Spinal cord (tissue), 10 donors: ENCODE results near the gene METTL14. TPM values are rescaled to one million over a fixed set of nuclear protein-coding genes. Genes with fewer than 3 reads are reported as not detected.

ENCODE experiments used
- DNase-seq, 6 donors: peaks; one replicate each; pipeline versions ENCODE4 v3.0.0 to v3.0.0-alpha.2; 2013 to 2015; ENCODE audit warnings: low spot score in 6 of 6, low read depth in 4 of 6
- H3K27ac ChIP-seq: one replicate; pipeline ENCODE4 v1.5.1; 2013; ENCODE audit warnings: low read depth, low read length, control low read depth
- H3K27me3 ChIP-seq: one replicate; pipeline ENCODE4 v1.6.1; 2013; ENCODE audit warnings: low read length; ENCODE audit not compliant: control insufficient read depth, insufficient read depth
- H3K36me3 ChIP-seq: one replicate; pipeline ENCODE4 v1.6.1; 2013; ENCODE audit warnings: low read length; ENCODE audit not compliant: control insufficient read depth, insufficient read depth
- H3K4me1 ChIP-seq: one replicate; pipeline ENCODE4 v1.6.1; 2013; ENCODE audit warnings: low read length; ENCODE audit not compliant: control insufficient read depth, insufficient read depth
- H3K4me3 ChIP-seq: one replicate; pipeline ENCODE4 v1.5.1; 2013; ENCODE audit warnings: low read depth, low read length, control low read depth
- H3K9me3 ChIP-seq: one replicate; pipeline ENCODE4 v1.6.1; 2013; ENCODE audit warnings: low read length; ENCODE audit not compliant: control insufficient read depth, insufficient read depth
- WGBS: methylation state at CpG from one replicate; pipeline ENCODE4 v1.1.5; 2013; ENCODE audit warnings: missing lambda C conversion rate; ENCODE audit not compliant: insufficient coverage; 5-methylcytosine and 5-hydroxymethylcytosine counted together
- polyA plus RNA-seq, 2 donors: library from polyadenylated mRNA; unstranded; fragments of 120-200 nt; gene quantifications; one replicate each; pipeline ENCODE4 v1.2.1, GENCODE V29; 2013; ENCODE audit not compliant: insufficient read length in 2 of 2
- total RNA-seq, 2 donors: library from RNA; depleted of rRNA in 1 of 2; stranded (reverse); fragments of 120-200 nt in 1 of 2; fragments of >200 nt in 1 of 2; gene quantifications; one replicate each; pipeline versions ENCODE4 v1.2.3 to v1.2.4, GENCODE V29; 2013 to 2014
- donor health status: healthy.

The METTL14 gene
- total and polyA plus RNA-seq, 4 donors = 15.6 to 40.8 (median 33.0) TPM

DNA sequence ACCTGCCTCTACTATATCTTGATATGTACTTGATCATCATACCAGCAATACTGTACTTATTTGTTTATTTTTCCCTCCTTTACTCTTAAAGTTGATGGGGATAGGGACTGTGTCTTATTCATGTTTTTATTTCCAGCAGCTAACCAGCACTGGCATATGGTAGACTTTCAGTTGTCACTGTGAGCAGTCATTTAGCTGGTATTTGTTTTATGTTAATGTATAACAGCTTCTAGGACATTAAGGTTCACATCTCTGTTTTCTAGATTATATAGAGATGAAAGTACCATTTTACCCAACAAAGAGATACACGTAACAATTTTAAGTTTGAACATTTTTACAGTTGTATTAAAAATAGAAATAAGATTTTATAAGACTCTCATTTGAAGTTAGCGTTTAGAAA lies 17.9 kb downstream of the METTL14 start:
- WGBS = no CpG with 5 or more reads among the region's 2 CpGs
- peaks cover 18% of the 10 kb centered on the region for H3K36me3 ChIP-seq
- DNase-seq = no peak

GRCh38 chr4:118711052-118711451 lies 25.9 kb downstream of the METTL14 start:
- WGBS = no CpG with 5 or more reads among the region's 2 CpGs
- no peaks in the 10 kb centered on the region for H3K4me1 ChIP-seq
- DNase-seq = no peak
- H3K27ac ChIP-seq = no peak overlapping the region
- no peaks in the 10 kb centered on the region for H3K9me3 ChIP-seq
- H3K27me3 ChIP-seq = no peaks in the 10 kb centered on the region
- no peak overlapping the region for H3K4me3 ChIP-seq
- peaks cover 7% of the 10 kb centered on the region for H3K36me3 ChIP-seq

More for the DNA sequence above, 17.9 kb downstream of the METTL14 start:
- Histone ChIP-seq H3K9me3 (no peaks in the 10 kb centered on the region), H3K4me3 (no peak overlapping the region), H3K27ac (no peak overlapping the region), H3K27me3 (no peaks in the 10 kb centered on the region), H3K4me1 (no peaks in the 10 kb centered on the region)

- DNase-seq = no peak
- no peaks in the 10 kb centered on the region for H3K4me1 ChIP-seq
- H3K4me3 ChIP-seq = no peak overlapping the region
- H3K27me3 ChIP-seq = no peaks in the 10 kb centered on the region
- WGBS = 67% methylated on average over 1 of the region's 1 CpG
- peaks cover 5% of the 10 kb centered on the region for H3K36me3 ChIP-seq
- no peak overlapping the region for H3K27ac ChIP-seq
- no peaks in the 10 kb centered on the region for H3K9me3 ChIP-seq
Observed at GRCh38 chr4:118712872-118713271, 27.7 kb downstream of the METTL14 start.

- Histone ChIP-seq H3K4me3 (no peak overlapping the region), H3K27me3 (no peaks in the 10 kb centered on the region), H3K4me1 (no peaks in the 10 kb centered on the region), H3K9me3 (no peaks in the 10 kb centered on the region), H3K36me3 (peaks cover 4% of the 10 kb centered on the region), H3K27ac (no peak overlapping the region)
- no peak for DNase-seq
- WGBS = 100% methylated on average over 1 of the region's 4 CpGs
Observed at GRCh38 chr4:118714682-118715081, 29.5 kb downstream of the METTL14 start.

DNA sequence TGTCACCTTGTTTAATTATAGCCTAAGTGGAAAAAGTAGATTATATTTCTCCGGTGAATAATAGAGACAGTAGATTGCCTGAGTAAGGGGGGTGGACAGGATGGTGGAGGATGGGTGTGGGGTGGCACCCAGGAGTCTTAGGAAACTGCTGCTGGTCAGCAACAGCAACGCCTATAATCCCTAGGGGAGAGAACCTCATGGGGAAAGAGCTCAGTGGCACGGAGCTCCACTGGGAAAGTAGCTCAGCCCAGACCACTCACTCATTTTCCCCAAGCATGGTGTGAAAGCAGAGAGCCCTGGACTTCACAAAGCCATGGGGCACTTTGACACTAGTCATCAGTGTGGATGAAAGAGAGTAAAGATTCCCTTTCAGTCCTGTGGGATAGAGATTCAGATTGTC lies 31.1 kb downstream of the METTL14 start:
- no peak overlapping the region for H3K4me3 ChIP-seq
- H3K27ac ChIP-seq = no peak overlapping the region
- no peaks in the 10 kb centered on the region for H3K9me3 ChIP-seq
- H3K36me3 ChIP-seq = no peaks in the 10 kb centered on the region
- WGBS = 73% methylated on average over 3 of the region's 3 CpGs
- DNase-seq = no peak
- H3K4me1 ChIP-seq = no peaks in the 10 kb centered on the region
- no peaks in the 10 kb centered on the region for H3K27me3 ChIP-seq

DNA sequence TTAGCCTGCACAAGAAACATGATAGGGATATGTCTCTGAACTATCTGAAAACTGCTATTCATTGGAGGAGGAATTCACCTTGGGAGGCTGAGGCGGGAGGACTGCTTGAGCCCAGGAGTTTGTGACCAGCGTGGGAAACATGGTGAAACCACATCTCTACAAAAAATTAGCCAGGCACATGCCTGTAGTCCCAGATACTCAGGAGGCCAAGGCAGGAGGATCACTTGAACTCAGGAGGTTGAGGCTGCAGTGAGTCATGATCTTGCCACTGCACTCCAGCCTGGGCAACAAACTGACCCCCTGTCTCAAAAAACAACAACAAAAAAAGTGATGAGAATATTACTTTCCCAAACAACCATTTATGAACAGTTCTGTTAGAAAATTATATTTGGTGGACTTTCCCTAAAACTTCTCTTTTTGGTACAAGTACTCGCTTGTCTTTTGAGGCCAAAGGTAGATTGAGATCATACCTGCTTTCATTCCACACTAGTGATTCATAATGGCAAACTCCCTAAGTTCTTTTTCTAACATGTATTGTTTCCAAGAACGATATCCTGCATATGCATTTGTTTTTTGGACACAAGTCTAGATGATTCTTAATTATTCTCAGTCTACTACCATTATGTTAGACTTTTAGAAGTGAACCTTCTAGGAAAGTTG lies 33.4 kb downstream of the METTL14 start:
- Histone ChIP-seq H3K27ac (no peak overlapping the region), H3K4me1 (no peaks in the 10 kb centered on the region), H3K9me3 (no peaks in the 10 kb centered on the region), H3K4me3 (no peak overlapping the region), H3K36me3 (no peaks in the 10 kb centered on the region), H3K27me3 (no peaks in the 10 kb centered on the region)
- DNase-seq = no peak
- no CpG with 5 or more reads among the region's 4 CpGs for WGBS

GRCh38 chr4:118721752-118722151 lies 36.6 kb downstream of the METTL14 start:
- Histone ChIP-seq H3K27me3 (no peaks in the 10 kb centered on the region), H3K27ac (no peak overlapping the region), H3K4me3 (no peak overlapping the region), H3K9me3 (no peaks in the 10 kb centered on the region), H3K36me3 (no peaks in the 10 kb centered on the region), H3K4me1 (no peaks in the 10 kb centered on the region)
- peak in 1 of 6 donors; percentile 36 for DNase-seq
- no CpG with 5 or more reads among the region's 1 CpG for WGBS

DNA sequence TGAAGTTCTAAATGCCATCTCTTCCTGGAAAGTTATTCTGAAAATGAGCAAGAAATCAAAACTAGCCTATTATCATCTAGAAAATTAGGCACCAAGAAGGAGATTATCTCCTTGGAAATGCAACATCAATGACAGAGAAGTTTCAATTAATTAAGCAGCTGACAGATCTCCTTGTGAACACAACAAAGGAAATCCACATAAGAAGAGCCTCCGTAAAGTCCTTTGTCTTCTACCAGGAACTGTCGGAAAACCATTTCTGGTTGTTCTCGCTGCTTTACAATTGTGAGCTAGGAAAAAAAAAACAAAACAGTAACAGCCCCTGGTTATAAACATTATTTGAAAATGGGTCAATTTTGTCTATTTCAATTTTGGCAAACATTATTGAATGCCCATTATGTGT lies 38.2 kb downstream of the METTL14 start:
- no CpG with 5 or more reads among the region's 3 CpGs for WGBS
- Histone ChIP-seq H3K27ac (no peak overlapping the region), H3K9me3 (no peaks in the 10 kb centered on the region), H3K36me3 (no peaks in the 10 kb centered on the region), H3K4me3 (no peak overlapping the region), H3K4me1 (no peaks in the 10 kb centered on the region), H3K27me3 (no peaks in the 10 kb centered on the region)
- DNase-seq = no peak

- Histone ChIP-seq H3K9me3 (no peaks in the 10 kb centered on the region), H3K4me1 (no peaks in the 10 kb centered on the region), H3K36me3 (no peaks in the 10 kb centered on the region), H3K4me3 (no peak overlapping the region), H3K27ac (no peak overlapping the region), H3K27me3 (no peaks in the 10 kb centered on the region)
- DNase-seq = no peak
- WGBS = no CpG with 5 or more reads among the region's 1 CpG
Observed at GRCh38 chr4:118727360-118727759, 42.2 kb downstream of the METTL14 start.
